ENCODE data around the gene MYLK.

MYLK gene

DNA sequence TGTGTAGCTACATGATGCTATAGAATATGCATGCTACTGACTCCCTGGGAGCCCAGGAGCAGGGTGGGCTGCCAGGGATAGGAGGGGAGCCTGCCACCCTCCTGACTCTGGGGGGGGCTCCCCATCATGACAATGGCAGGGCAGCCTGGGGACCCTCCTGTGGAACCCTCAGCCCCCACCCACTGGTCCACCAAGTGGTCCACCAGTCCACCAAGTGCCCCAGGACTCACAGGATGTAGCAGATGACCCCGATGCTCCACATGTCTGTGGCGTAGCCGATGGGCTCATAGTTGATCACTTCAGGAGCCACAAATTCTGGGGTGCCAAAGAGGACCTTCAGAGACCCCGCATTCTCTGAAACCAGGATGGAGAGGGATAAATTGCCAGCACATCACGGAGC lies 246.3 kb downstream of the MYLK start:
- no peak for DNase-seq

- no peak for DNase-seq
These were observed 247.0 kb downstream of the MYLK start for GRCh38 chr3:123637131-123637530.

- DNase-seq = no peak
These were observed 247.7 kb downstream of the MYLK start for GRCh38 chr3:123636431-123636841.

- no peak for DNase-seq
These were observed 248.4 kb downstream of the MYLK start for GRCh38 chr3:123635717-123636116.

DNA sequence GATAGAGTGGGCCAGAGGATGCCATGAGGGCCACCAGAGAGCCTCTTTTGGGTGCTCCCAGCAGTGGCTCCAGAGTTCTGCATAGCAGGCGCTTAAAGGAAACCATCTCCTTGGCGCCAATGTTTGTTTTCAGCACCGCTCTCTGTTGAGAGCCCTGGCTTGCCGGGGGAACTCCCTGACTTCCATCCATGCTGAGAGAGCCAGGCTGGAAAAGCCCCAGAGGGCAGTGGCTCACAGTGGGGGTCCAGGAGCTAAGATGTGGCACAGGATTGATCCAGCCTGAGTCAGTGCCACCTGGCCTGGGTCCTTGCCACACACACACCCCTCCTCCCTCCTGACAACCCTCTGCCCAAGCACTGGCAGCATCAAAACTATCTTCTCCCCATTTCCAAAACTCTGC lies 248.9 kb downstream of the MYLK start:
- DNase-seq = no peak

DNA sequence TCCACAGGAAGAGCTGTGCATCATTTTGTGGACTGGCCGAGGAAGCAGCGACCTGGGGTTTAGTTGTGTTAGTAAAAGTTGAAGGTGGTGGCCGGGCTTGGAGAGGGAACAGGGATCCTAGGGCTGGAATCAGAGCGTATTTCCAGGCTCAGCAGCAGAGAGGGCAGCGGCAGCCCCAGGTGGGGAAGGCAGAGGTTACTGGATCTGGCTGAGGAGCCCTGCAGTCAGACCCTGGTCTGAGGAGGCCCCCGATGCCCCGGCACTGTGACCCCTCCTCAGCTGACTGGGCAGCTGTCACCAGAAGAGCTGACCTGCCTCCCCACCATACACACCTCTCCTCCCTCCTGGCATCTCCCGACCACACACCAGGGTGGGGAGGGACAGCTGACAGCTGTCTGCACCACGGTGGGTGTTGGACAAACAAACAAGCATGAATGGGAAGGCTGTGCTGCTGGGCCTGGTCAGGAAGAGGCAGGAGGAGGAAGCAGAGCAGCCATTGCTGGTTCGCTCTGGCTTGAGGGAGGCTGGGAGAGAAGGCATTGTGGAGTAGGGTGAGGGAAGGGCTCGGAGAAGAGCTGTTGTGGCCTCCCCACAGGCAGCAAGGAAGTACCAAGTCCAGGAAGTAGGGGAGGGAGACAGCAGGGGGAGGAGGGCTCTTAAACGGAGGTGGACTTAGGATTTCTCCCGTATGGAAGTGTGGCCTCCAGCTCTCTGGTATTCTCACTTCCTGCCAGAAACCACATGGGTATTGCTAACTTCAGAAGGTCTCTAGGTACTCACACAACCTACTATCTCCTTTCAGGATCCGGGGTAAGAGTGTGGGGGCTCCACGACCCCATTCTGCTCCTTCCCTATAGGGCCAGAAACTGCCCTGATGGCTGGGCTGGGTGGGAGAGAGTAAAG lies 249.7 kb downstream of the MYLK start:
- DNase-seq = no peak

- DNase-seq = no peak
These were observed 250.6 kb downstream of the MYLK start for GRCh38 chr3:123633530-123633929.

GRCh38 chr3:123632161-123632655 lies 251.9 kb downstream of the MYLK start:
- DNase-seq = no peak

DNA sequence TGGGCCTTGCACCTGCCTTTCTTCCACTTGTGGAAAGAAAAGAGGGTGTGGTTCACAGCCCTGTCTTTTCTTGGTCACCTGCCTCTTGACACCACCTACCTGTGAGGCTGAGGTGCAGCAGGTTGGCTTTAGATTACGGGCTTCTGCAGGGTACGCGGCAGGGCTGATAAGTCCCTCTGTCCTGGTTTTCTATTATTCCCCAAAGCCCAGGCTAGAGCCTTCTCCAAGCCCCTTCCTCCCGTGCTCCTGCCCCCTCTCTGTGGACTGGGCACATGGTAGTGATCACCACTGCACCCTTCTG lies 254.4 kb downstream of the MYLK start:
- DNase-seq = no peak

- DNase-seq = no peak
These were observed 255.0 kb downstream of the MYLK start for GRCh38 chr3:123628996-123629746.

- no peak for DNase-seq
These were observed 256.2 kb downstream of the MYLK start for GRCh38 chr3:123627673-123628670.

GRCh38 chr3:123626881-123627280 lies 257.3 kb downstream of the MYLK start:
- no peak for DNase-seq

- no peak for DNase-seq
These were observed 259.8 kb downstream of the MYLK start for GRCh38 chr3:123624302-123624701.

DNA sequence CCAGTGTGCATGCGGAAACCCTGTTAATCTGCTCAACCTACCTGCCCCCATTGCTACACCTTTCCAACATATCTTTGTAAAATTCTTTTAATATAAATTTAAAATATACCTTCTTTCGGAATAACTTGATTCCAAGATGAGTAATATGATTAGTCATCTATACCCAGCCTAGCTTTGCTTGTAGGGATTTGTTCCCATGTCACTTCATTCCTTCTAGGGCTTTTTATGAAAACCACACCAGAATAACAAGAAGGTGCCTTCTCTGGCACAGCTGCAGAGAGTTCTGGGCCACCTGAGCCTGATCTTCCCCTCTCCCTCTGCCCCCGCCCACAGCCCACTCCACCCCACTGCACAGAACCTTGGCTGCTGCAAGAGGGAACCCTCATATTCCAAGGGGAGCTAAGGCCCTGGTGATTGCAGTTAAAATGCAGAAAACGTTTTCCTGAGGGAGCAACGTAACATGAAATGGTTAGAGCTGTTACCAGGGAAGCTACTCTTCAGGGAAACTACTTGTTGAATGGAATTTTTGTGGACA lies 260.7 kb downstream of the MYLK start:
- DNase-seq = no peak

DNA sequence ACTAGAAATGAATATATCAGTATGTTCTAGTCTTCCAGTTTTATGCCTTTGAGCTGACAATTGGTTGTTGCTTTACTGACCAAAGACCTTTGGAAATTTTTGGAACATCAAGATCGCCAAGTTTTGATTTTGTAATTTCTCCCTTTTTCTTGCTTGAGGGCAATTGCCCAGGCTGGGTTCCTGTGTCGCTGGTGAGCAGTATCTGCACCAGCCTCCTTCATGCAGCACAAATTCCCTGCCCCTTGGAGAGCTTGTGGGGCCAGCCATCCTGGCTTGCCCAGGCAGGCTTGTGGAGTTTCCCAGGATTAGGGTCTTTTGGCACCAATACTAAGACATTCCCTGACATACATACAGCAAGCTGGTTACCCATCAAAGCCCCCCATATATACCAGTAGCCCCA lies 261.4 kb downstream of the MYLK start:
- no peak for DNase-seq

DNA sequence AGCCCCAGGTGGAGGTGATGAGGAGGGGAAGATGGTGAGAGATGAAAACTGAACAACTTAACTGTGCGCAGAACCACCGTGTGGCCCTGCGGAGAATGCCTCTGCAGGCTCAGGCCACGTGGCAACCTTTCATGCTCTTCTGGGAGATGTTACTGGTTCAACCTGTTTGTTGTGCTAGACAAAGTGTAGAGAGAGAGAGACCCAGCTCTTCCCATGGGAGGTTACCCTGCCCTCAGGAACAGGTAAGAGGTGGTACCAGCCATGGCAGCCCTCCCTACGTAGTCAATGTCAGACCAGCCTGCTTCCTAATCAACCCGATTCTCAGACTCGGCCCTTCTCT lies 262.3 kb downstream of the MYLK start:
- DNase-seq = no peak

DNA sequence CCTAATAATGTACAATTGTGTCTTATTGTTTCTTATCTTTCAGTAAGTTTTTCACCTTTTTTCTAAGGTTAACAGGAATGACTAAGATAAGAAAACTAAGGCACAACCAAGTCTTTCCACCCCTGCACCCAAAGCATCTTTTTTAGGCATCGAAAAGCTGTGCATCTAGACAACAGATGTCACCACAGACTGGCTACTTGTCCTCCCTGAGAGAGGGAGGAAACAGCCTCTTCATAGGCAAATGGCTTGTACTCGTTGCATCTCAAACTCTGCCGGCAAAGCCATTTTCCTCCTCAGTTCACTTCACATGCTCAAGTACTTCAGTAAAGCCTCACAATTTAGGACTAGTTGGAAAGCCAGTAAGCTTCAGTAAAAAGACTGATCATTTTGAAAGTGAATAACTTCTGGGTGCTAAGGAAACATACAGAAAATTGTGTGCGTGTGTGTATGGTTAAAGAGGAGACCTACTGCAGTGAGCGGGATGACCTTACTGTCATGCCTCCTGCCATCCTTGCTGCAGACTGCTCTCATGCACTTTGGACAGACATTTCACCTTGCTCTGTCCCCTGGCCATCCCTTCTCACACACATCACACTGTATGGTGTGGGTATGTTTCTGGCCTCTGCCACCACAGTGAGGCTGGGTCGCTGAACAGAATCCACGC lies 262.8 kb downstream of the MYLK start:
- no peak for DNase-seq

- DNase-seq = no peak
These were observed 263.8 kb downstream of the MYLK start for GRCh38 chr3:123620343-123620742.

GRCh38 chr3:123618768-123619484 lies 265.2 kb downstream of the MYLK start:
- DNase-seq = peak; percentile 59

- DNase-seq = no peak
These were observed 265.9 kb downstream of the MYLK start for GRCh38 chr3:123618076-123618708.

DNA sequence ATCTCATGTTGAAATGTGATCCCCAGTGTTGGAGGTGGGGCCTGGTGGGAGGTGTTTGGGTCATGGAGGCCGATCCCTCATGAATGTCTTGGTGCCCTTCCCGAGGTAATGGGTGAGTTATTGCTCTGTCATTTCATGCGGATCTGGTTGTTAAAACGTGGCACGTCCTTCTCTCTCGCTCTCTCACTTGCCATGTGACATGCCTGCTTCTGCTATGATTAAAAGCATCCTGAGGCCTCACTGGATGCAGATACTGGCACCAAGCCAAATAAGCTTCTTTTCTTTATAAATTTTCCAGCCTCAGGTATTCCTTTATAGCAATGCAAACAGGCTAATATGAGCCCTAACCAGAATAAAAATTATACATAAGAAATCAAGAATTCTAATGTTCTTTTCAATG lies 267.5 kb downstream of the MYLK start:
- no peak for DNase-seq

Measured in NCI-H1436 (cell line).